HepG2 (cell line): ENCODE measurements around the gene IGFALS. TPM values are rescaled to one million over a fixed set of nuclear protein-coding genes. Genes with fewer than 3 reads are reported as not detected.

Experiments
- AGO2 ChIP-seq: fragments of 200-400 bp; formaldehyde crosslinking; optimal IDR thresholded peaks from 2 replicates; pipeline ENCODE3; 2017; ENCODE audit warnings: mild to moderate bottlenecking, low read depth, low read length, moderate library complexity
- DRAP1 ChIP-seq: IDR thresholded peaks from 2 replicates; pipeline ENCODE4 v1.6.1; 2016; ENCODE audit warnings: missing genetic modification reagents, missing compliant biosample characterization
- GABPA ChIP-seq, 2 experiments: IDR thresholded peaks; 2 replicates each; pipeline ENCODE4 v1.6.1; 2011 to 2016; ENCODE audit warnings: low read depth in 2 of 2, low read length in 1 of 2, missing biosample characterization in 1 of 2, missing genetic modification characterization in 1 of 2
- GATA4 ChIP-seq: sonication (generic); IDR thresholded peaks from 2 replicates; pipeline ENCODE4 v1.6.1; 2016; ENCODE audit warnings: antibody characterized with exemption, low read depth, borderline replicate concordance
- GPBP1L1 ChIP-seq: sonication (generic); formaldehyde crosslinking; IDR thresholded peaks from 2 replicates; pipeline ENCODE4 v1.5.0; 2020; ENCODE audit warnings: mild to moderate bottlenecking, missing genetic modification reagents
- GPN1 ChIP-seq: sonication (generic); formaldehyde crosslinking; IDR thresholded peaks from 2 replicates; pipeline ENCODE4 v1.5.1; 2020; ENCODE audit warnings: missing genetic modification reagents, borderline replicate concordance
- HOXA3 ChIP-seq: sonication (generic); formaldehyde crosslinking; IDR thresholded peaks from 2 replicates; pipeline ENCODE4 v1.5.0; 2020; ENCODE audit warnings: missing genetic modification reagents
- KLF12 ChIP-seq: sonication (generic); formaldehyde crosslinking; IDR thresholded peaks from 2 replicates; pipeline ENCODE4 v1.4.0; 2020; ENCODE audit warnings: missing genetic modification reagents, borderline replicate concordance
- MED13 ChIP-seq: sonication (generic); formaldehyde crosslinking; IDR thresholded peaks from 2 replicates; pipeline ENCODE4 v1.5.0; 2020; ENCODE audit warnings: missing genetic modification reagents
- MNT ChIP-seq: fragments of 450-650 bp; IDR thresholded peaks from 2 replicates; pipeline ENCODE4 v1.6.1; 2016
- NFE2L1 ChIP-seq: sonication (generic); formaldehyde crosslinking; IDR thresholded peaks from 2 replicates; pipeline ENCODE4 v1.4.0; 2020; ENCODE audit warnings: missing genetic modification reagents, mild to moderate bottlenecking, borderline replicate concordance
- RFXANK ChIP-seq: IDR thresholded peaks from 2 replicates; pipeline ENCODE4 v1.6.1; 2016
- SNRNP70 ChIP-seq: fragments of 200-400 bp; formaldehyde crosslinking; IDR thresholded peaks from 2 replicates; pipeline ENCODE4 v1.6.1; 2017; ENCODE audit warnings: mild to moderate bottlenecking, low read depth, low read length, moderate library complexity
- SRSF1 ChIP-seq: fragments of 200-400 bp; formaldehyde crosslinking; optimal IDR thresholded peaks from 2 replicates; pipeline ENCODE3; 2017; ENCODE audit warnings: mild to moderate bottlenecking, low read depth, low read length, moderate library complexity
- SRSF4 ChIP-seq: fragments of 200-400 bp; formaldehyde crosslinking; IDR thresholded peaks from one replicate; pipeline ENCODE4 v1.6.1; 2018; ENCODE audit warnings: mild to moderate bottlenecking, low read depth, low read length, moderate library complexity; ENCODE audit not compliant: poor library complexity, severe bottlenecking
- TEF ChIP-seq: sonication (generic); formaldehyde crosslinking; IDR thresholded peaks from 2 replicates; pipeline ENCODE4 v1.5.0; 2020; ENCODE audit warnings: missing genetic modification reagents
- ZBTB49 ChIP-seq: sonication (generic); formaldehyde crosslinking; IDR thresholded peaks from 2 replicates; pipeline ENCODE4 v1.4.0; 2020; ENCODE audit warnings: missing genetic modification reagents, borderline replicate concordance
- ZMAT3 ChIP-seq: sonication (generic); formaldehyde crosslinking; conservative IDR thresholded peaks from 2 replicates; pipeline ENCODE4 v1.7.0; 2021; ENCODE audit warnings: missing genetic modification reagents
- ZNF207 ChIP-seq: fragments of 450-650 bp; IDR thresholded peaks from 2 replicates; pipeline ENCODE4 v1.6.1; 2016; ENCODE audit warnings: antibody characterized with exemption, borderline replicate concordance
- ZNF256 ChIP-seq: sonication (generic); formaldehyde crosslinking; conservative IDR thresholded peaks from 2 replicates; pipeline ENCODE4 v1.4.0; 2020; ENCODE audit warnings: missing genetic modification reagents
- ZNF547 ChIP-seq: sonication (generic); formaldehyde crosslinking; IDR thresholded peaks from 2 replicates; pipeline ENCODE4 v1.5.1; 2020; ENCODE audit warnings: mild to moderate bottlenecking, missing genetic modification reagents
- ZNF597 ChIP-seq: sonication (generic); formaldehyde crosslinking; IDR thresholded peaks from 2 replicates; pipeline ENCODE4 v1.5.0; 2020; ENCODE audit warnings: missing genetic modification reagents
- polyA plus RNA-seq, 8 experiments: library from polyadenylated mRNA; depleted of rRNA in 3 of 8; stranded (reverse) in 7 of 8; unstranded in 1 of 8; fragments of >200 nt; fragmentation: Illumina TruSeq in 4 of 8; extraction: Trizol in 4 of 8; gene quantifications; 2 replicates each; pipeline versions ENCODE4 v1.2.1 to v1.2.3, GENCODE V29; 2011 to 2016; ENCODE audit warnings: low read depth in 4 of 8, missing spikeins in 1 of 8, mixed read lengths in 1 of 8; ENCODE audit not compliant: insufficient read depth in 1 of 8
- total RNA-seq, 5 experiments: library from RNA; depleted of rRNA; stranded (reverse); fragments of >200 nt; fragmentation: Illumina TruSeq; extraction: Trizol; gene quantifications; 2 replicates each; pipeline ENCODE4 v1.2.3, GENCODE V29; 2016; ENCODE audit warnings: low read depth in 1 of 5

IGFALS gene
- total and polyA plus RNA-seq, 2 of the 13 experiments (the other 11 are each of a cell fraction or from before 2014, with no cell fraction given) = 0.34 to 2.4 TPM

GRCh38 chr16:1772908-1773702 lies 20.4 kb downstream of the IGFALS start, which contains the start of gene MRPS34 (continued):
- TF ChIP-seq ZBTB49 (CRISPR knock-in tag) = peak; percentile 35; the same call in 1 of the 2 replicates
- TF ChIP-seq GPBP1L1 = no peak
- no peak for TF ChIP-seq SRSF4
- peak; percentile 92 for TF ChIP-seq ZMAT3 (CRISPR knock-in tag)
- no peak; the same call in 1 of the 2 replicates for TF ChIP-seq MNT
- peak; percentile 65 for TF ChIP-seq ZNF547 (CRISPR knock-in tag)
- TF ChIP-seq ZNF207 = no peak
- TF ChIP-seq GPN1 = 0 out of 2 replicates have a peak, but pooled peaks have one; percentile 20
- peak; percentile 29 for TF ChIP-seq DRAP1
- TF ChIP-seq HOXA3 = peak; percentile 96
- peak; percentile 87 for TF ChIP-seq AGO2
- TF ChIP-seq SNRNP70 = no peak
- peak; percentile 58 for TF ChIP-seq ZNF256 (CRISPR knock-in tag)
- TF ChIP-seq MED13 (CRISPR knock-in tag) = peak; percentile 74; the same call in 1 of the 2 replicates
- TF ChIP-seq NFE2L1 (CRISPR knock-in tag) = no peak; the same call in 1 of the 2 replicates
- no peak for TF ChIP-seq SRSF1
- no peak for TF ChIP-seq ZNF597
- peak; percentile 92 for TF ChIP-seq GABPA (IDR thresholded peaks at IDR 0.05; ENCODE audit: low read depth, low read length)
- peak; percentile 91 for TF ChIP-seq GABPA (CRISPR knock-in tag; IDR thresholded peaks at IDR 0.05; ENCODE audit: low read depth)
- no peak for TF ChIP-seq TEF (CRISPR knock-in tag)
- 0 out of 2 replicates have a peak, but pooled peaks have one; percentile 22 for TF ChIP-seq RFXANK (CRISPR knock-in tag)
- TF ChIP-seq GATA4 = no peak
- peak; percentile 94 for TF ChIP-seq KLF12 (CRISPR knock-in tag)
